Lower lobe of right lung (tissue), 2 donors: ENCODE measurements around the gene COL9A2. TPM values are rescaled to one million over a fixed set of nuclear protein-coding genes. Genes with fewer than 3 reads are reported as not detected.

Experiments
- ATAC-seq, 2 donors: fragments of 200-7000 bp; cut with Tn5 transposase; one replicate each; pipeline ENCODE4 v1.9.1; 2020 to 2022; ENCODE audit warnings: mild to moderate bottlenecking in 2 of 2, moderate library complexity in 2 of 2
- DNase-seq: peaks from one replicate; pipeline ENCODE4 v3.0.0-alpha.2; 2020
- H3K27ac ChIP-seq: fragments of 200-600 bp; one replicate; pipeline ENCODE4 v1.8.0; 2022
- H3K27me3 ChIP-seq: fragments of 200-600 bp; one replicate; pipeline ENCODE4 v1.8.0; 2022; ENCODE audit warnings: low read depth
- H3K36me3 ChIP-seq: fragments of 200-600 bp; one replicate; pipeline ENCODE4 v1.8.0; 2022; ENCODE audit warnings: mild to moderate bottlenecking
- H3K4me1 ChIP-seq: fragments of 200-600 bp; one replicate; pipeline ENCODE4 v1.8.0; 2022
- H3K4me3 ChIP-seq: fragments of 200-600 bp; one replicate; pipeline ENCODE4 v1.8.0; 2022; ENCODE audit warnings: mild to moderate bottlenecking
- H3K9me3 ChIP-seq: fragments of 200-600 bp; one replicate; pipeline ENCODE4 v1.8.0; 2022
- CTCF ChIP-seq: fragments of 200-600 bp; IDR thresholded peaks from one replicate; pipeline ENCODE4 v1.8.0; 2022; ENCODE audit warnings: antibody characterized with exemption, mild to moderate bottlenecking
- intact Hi-C: fragments of 100-400 bp; cut with DNase I; formaldehyde crosslinking; loops from one replicate; pipeline ENCODE4 v1.11.0; 2022
- long read RNA-seq: library from polyadenylated mRNA; unstranded; transcript quantifications from one replicate; pipeline ENCODE4 v2.0.0, GENCODE V29; 2021
- total RNA-seq: library from RNA; stranded (reverse); fragmentation: NEBNext Ultra II Directional; extraction: Animal tissue kit (Norgen Biotek cat#: 25700); gene quantifications from one replicate; pipeline ENCODE4 v1.2.1, GENCODE V29; 2021
- donor health status: DM: no; HTN: yes; CAD: no; lungs with severe emphysema.

Gene COL9A2
- 7.6 TPM for total RNA-seq
- long read RNA-seq, partial matches to known transcripts: 37 of 55 reads
- long read RNA-seq, other reads (novel, unspliced or antisense): 17 of 55 reads

GRCh38 chr1:40316595-40317393 is at the start of gene COL9A2:
Gene COL9A2 (minus strand): TSS chr1:40317286. CDS start chr1:40317197, 89 bp downstream.
- peak; percentile 66 to 71 for ATAC-seq

GRCh38 chr1:40363721-40364120 is 46.6 kb upstream of the COL9A2 start:
- Histone ChIP-seq H3K27ac (no peak overlapping the region), H3K9me3 (no peaks in the 10 kb centered on the region), H3K36me3 (no peaks in the 10 kb centered on the region), H3K4me3 (no peak overlapping the region), H3K4me1 (peaks cover 8% of the 10 kb centered on the region), H3K27me3 (no peaks in the 10 kb centered on the region)
- ATAC-seq (no peak), DNase-seq (no peak)
- no peak for TF ChIP-seq CTCF
- intact Hi-C loops: no loop called here

More at GRCh38 chr1:40316595-40317393, at the start of gene COL9A2:
- peak within 1 kb of the TSS; percentile 57 for H3K4me3 ChIP-seq
- H3K36me3 ChIP-seq: no peaks in the 10 kb centered on the region
- TF ChIP-seq CTCF: no peak
- peaks cover 34% of the 10 kb centered on the region for H3K27me3 ChIP-seq
- H3K27ac ChIP-seq: no peak within 1 kb of the TSS
- DNase-seq: peak; percentile 63
- no peaks in the 10 kb centered on the region for H3K9me3 ChIP-seq
- peaks cover 37% of the 10 kb centered on the region for H3K4me1 ChIP-seq
- intact Hi-C loops: no loop called here

GRCh38 chr1:40362699-40363098 is 45.6 kb upstream of the COL9A2 start:
- no peak overlapping the region for H3K27ac ChIP-seq
- ATAC-seq (no peak), DNase-seq (no peak)
- no peak overlapping the region for H3K4me3 ChIP-seq
- H3K36me3 ChIP-seq: no peaks in the 10 kb centered on the region
- peaks cover 8% of the 10 kb centered on the region for H3K4me1 ChIP-seq
- peaks cover 2% of the 10 kb centered on the region for H3K9me3 ChIP-seq
- no peaks in the 10 kb centered on the region for H3K27me3 ChIP-seq
- intact Hi-C loops: no loop called here
- no peak for TF ChIP-seq CTCF

DNA sequence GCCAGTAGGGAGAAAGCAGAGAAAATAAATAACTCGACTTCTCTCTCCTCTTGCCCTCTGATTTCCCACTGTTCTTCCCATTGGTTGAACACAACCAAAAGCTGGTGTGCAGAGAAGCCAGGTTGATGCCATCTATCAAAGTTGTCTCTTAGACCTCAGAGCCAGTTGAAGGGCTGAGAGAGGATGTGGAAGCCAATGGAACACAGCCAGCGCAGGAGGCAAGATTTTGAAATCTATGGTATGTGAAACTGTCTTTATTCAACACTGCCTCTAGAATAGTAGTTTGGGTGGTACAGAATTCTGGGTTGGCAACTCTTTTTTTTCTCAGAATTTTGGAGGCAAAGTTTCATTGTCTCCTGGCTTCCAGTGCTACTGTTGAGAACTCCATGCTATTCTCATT is 45.1 kb upstream of the COL9A2 start:
- H3K4me1 ChIP-seq: peaks cover 8% of the 10 kb centered on the region
- intact Hi-C loops: no loop called here
- peaks cover 6% of the 10 kb centered on the region for H3K9me3 ChIP-seq
- no peaks in the 10 kb centered on the region for H3K27me3 ChIP-seq
- no peak overlapping the region for H3K27ac ChIP-seq
- no peak for DNase-seq
- H3K36me3 ChIP-seq: no peaks in the 10 kb centered on the region
- no peak overlapping the region for H3K4me3 ChIP-seq
- TF ChIP-seq CTCF: no peak
- ATAC-seq: no peak

DNA sequence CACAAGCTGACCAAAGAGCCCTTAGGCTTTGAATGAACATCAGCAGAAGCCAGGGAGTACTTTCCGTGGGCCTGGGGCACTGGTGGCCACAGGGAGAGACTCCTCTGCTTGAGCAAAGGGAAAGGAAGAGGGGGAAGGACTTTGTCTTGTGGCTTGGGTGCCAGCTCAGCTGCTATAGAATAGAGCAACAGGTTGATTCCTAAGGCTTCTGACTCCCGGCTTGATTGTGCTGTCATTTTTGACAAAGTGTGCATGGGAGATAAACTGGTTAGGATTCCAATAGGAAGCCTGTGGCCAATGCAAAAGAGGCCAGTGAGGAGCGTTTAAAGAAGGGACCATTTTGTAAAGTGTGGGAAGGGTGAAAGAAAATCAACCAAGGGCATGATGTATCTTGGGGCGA is 44.6 kb upstream of the COL9A2 start:
- Histone ChIP-seq H3K36me3 (no peaks in the 10 kb centered on the region), H3K9me3 (peaks cover 6% of the 10 kb centered on the region), H3K27ac (no peak overlapping the region), H3K4me3 (no peak overlapping the region), H3K27me3 (no peaks in the 10 kb centered on the region), H3K4me1 (peaks cover 8% of the 10 kb centered on the region)
- DNase-seq (no peak), ATAC-seq (no peak)
- TF ChIP-seq CTCF: no peak
- intact Hi-C loops: no loop called here
